HG02943 (cell line): ENCODE data around the gene ADAMTS18.
A peak's percentile ranks its signal among the peaks of the same experiment; 100 is the strongest.
"Not testable (repeated sequence)": the region's sequence is repeated elsewhere in the genome, so short reads cannot be mapped to it uniquely, and the experiment has no call there.

Source experiments
- ATAC-seq: cut with Tn5 transposase; IDR thresholded peaks from one replicate; pipeline ENCODE4 v1.9.1; 2021; ENCODE audit warnings: mild to moderate bottlenecking, low read depth, moderate library complexity; ENCODE audit not compliant: unreplicated experiment

ADAMTS18 gene

DNA sequence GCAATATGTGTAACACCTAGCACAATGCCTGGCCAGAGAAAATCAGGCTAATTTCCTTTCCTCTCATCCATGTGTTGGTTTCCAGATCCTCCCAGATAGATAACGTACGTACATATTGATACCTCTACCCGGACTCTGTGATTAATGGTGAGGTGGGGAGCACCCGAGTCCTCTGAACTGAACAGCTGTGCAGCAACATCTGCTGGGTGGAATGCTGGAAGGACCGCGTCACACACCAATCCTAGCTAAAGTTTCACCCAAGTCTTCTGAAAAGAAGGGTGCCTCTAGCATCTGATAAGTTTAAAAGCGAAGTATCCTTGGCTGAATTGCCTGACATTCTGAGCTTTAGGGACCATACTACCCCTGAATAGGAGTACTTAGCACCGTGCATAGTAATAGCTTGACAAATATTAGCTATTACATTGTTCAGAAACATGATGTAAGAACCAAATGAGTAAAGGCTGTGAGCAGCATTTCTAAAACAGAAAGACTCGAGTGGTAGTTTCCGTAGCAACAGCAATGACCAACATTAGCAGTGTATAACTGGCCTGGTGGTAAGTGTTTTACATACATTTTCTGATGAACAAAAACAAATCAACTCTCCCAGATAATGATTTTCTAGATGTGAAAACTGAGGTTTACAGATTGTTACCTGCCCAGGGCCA lies 144.3 kb downstream of the ADAMTS18 start:
- ATAC-seq: no peak

DNA sequence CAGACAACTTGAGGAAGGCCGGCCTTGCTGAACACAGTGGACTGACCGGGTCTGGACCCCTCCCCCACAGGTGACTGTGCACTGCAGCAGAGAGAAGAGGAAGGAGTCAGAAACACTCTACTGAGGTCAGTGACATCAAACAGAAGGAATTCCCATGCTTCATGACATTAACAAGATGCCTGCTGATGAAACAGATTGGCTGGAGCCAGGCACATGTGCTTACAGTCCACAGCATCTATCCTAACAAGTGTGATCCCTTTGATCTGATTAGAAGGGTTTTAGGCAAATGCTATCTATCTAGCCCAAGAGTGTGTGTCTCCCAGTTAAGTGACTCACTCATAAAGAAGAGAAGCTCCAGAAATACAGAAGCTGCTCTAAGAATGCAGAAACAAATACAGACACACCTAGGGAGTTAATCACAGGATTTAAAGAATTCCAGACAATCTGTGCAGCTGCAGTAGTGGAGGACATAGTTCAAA lies 145.5 kb downstream of the ADAMTS18 start:
- ATAC-seq: no peak

DNA sequence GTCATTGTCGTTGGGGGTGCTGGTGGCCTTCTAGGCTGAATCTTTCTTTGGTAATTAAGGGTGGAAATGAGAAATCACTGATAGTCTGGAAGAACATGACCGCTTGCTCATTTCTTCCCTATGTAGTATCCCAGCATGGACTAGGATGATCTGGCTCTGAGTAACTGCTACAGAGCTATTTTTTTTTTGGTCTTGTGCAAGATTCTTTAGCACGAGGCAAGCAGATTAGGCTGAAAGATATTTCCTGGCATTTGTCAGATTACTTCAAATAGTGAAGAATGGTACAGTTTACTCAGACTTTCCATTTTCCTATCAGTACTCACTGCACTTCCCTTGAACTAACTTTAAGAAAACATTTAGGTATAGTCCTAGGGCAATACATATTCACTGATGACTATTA lies 146.6 kb downstream of the ADAMTS18 start:
- ATAC-seq: no peak

DNA sequence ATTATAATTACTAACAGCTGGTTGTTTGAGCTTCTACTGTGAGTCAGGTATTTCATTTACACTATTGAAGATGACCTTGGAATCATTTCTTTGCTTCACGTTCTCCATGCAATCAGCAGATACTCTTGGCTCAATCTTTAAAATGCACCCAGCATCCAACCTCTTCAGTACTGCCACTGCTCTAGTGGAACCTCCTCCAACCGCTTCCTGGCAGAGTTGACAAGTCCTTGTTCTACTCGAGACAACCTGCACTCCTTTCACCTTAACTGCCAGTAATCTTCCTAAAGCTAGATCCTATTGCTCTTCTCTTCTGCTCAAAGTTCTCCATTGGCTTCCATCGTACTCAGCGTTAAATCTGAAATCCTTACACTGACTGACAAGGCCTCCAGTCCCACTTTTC lies 149.2 kb downstream of the ADAMTS18 start:
- no peak for ATAC-seq

DNA sequence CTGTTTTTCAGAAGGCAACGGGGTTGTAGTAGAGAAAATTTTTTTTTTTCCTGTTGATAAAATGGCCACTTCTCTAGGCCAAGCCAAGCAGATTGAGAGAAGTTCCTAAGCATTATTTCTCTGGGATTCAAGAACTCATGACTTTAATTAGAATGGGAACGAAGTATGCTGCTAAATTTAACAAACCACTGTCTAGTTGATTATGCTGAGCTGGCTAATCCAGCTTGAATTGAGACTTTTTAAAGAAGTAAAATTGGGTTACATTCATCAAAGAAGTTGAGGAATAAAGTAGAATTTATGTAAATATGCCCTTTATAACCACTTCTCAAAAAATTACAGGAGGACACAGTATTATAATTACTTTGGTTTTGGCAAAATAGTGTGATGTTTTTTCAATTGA lies 152.5 kb downstream of the ADAMTS18 start:
- ATAC-seq: no peak

DNA sequence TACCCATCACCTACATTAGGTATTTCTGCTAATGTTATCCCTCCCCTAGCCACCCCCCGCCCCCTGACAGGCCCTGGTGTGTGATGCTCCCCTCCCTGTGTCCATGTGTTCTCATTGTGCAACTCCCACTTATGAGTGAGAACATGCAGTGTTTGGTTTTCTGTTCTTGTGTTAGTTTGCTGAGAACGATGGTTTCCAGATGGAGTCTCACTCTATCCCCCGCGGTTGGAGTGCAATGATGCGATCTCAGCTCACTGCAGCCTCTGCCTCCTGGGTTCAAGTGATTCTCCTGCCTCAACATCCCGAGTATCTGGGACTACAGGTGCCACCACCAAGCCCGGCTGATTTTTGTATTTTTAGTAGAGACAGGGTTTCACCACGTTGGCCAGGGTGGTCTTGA lies 155.5 kb downstream of the ADAMTS18 start:
- ATAC-seq: not testable (repeated sequence)

DNA sequence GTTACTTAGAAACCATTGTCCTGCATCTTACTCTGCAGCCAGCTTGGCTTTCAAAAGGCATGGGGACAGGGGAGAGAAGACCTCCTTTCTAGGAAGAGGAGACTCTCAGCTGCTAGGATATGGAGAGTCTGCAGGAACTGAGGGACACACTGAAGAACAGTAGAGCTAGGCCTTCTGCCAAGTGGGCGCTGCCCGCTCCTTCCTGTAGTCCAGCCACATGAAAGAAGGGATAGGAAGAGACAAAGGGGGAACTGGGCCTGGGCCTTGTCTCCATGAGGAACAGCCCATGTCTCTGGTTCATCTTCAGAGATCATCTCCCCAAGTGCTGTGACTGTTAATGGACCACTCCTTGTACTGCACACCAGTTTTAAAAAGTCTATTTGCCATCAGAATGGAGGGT lies 157.3 kb downstream of the ADAMTS18 start:
- no peak for ATAC-seq

DNA sequence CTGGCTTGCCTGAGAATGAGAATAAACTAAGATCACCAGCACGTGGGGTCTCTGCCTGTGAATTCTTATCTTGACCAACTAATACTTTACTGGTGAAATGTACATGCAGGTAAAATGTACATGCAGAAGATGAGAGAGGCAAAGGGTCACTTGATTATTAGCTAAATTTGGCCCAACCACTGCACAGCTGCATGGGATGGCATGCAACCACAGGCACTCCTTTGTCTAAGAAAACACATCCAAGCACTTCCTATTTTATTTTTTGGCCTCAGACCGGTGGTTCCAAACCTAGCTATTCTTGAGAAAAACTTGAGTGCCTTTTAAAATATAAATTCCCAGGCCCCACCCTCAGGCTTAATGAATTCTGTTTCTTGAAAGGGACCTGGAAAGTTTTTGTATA lies 157.7 kb downstream of the ADAMTS18 start:
- ATAC-seq: no peak

DNA sequence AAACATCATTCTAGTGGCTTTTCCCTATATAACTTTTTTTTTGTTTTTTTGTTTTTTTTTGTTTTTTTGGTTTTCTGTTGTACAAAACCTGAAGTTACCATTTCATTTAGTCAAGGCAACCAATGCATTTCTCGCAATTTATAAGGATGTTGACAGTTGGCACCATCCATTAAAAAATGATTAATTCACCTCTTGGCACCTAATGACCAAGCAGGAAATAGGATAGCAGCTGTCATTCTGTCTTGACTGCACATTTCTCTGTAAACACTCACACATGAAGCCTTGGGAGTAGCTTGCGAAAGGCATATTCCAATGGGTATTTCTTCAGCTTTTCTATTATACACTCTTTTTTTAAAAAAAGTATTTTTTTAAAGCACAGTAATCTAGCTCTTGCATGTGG lies 158.2 kb downstream of the ADAMTS18 start:
- ATAC-seq: no peak

DNA sequence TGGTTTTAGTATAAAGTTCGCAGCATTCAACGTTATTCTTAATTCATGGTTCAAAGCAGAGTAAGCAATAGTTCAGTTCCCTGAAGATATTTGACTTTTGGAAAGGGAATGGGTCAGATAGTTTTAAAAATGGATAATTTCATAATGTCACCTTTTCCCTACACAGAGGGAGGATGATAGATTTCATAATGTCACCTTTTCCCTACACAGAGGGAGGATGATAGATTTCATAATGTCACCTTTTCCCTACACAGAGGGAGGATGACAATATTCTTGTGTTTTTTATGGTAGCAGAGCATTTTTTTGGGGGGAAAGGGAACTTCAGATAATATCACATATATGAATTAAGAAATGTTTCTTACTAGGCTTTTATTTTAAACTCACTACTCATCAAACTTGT lies 159.5 kb downstream of the ADAMTS18 start:
- not testable (repeated sequence) for ATAC-seq

DNA sequence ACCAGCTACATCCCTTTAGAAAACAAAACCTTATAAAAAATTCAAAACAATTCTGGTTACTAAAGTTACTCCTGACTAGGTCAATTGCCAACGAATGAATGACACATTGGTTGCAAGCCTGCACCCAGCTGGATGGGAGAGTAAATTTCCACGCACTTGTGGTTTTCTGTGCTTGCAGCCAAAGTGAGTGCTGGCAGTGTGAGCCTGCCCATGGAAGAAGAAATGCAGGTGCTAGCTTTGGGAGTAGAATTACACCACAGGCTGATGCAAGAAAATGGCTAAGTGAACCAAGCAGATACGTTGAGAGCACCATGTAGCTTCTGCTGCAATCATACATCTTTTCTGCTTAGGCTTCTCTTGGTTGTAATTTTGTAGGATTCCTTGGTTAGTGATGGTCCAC lies 161.0 kb downstream of the ADAMTS18 start:
- ATAC-seq: no peak

DNA sequence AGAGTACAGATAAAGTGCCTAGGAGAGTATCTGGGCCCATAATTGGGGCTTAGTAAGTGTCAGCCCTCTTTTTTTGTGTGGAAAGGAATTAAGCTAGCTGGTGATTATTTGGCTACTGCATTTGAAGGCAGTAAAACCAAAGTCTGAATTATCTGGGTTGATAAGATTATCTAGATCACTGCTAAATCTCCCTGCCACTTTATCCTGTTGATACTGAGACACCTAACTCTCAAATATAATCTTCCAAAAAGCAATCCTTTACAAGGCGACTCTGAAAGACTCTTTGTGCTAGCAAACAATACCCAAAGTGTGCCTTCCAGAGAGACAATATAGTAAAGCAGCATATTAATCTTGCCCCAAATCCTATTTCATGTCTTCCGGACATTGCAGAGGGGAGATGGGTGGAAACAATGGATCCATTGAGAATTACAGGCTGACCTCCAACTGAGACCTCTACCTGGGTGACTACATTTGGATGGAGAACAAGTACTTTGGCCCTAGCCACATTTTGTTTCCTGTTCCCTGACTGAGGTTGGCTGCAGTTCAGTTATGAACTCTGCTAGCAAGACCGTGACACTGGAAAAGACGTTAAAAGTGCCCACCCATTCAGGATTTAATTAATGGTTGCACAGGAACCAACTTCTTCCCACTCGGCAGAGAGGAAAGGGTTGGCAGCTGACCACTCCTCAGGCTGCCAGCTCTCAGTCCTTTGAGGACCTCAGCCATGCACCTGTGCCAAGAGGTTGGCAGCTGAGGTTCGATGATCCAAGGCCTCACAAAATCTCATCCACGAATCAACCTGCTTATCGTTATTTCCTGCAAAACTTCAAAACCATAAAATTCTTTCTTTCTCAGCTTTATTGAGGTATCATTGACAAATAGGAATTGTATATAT lies 163.1 kb downstream of the ADAMTS18 start:
- no peak for ATAC-seq

DNA sequence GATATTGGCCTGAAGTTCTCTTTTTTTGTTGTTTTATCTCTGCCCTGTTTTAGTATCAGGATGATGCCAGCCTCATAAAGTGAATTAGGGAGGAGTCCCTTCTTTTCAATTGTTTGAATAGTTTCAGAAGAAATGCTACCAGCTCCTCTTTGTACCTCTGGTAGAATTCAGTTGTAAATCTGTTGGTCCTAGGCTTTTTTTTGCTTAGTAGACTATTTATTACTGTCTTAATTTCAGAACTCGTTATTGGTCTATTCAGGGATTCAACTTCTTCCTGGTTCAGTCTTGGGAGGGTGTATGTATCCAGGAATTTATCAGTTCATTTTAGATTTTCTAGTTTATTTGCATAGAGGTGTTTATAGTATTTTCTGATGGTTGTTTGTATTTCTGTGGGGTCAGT lies 168.6 kb downstream of the ADAMTS18 start:
- ATAC-seq: not testable (repeated sequence)

DNA sequence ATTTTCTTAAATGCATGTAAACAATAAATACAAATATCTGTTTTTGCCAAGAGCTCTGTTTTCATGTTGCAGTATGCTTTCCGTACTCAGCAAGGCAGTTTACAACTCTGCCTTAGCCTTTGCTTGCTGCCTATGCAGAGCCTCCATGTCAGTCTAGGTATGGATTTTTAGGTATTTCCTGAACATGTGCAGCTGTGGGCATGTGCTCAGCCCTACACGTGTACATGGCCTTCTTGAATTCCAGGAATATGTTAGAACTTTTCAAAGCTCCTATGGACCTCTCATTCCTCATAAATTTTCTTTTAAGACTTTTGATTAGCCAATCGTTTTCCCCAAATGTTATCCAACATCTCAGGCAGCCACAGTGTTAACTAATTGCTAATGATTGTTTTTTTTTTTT lies 171.9 kb downstream of the ADAMTS18 start:
- ATAC-seq: no peak

DNA sequence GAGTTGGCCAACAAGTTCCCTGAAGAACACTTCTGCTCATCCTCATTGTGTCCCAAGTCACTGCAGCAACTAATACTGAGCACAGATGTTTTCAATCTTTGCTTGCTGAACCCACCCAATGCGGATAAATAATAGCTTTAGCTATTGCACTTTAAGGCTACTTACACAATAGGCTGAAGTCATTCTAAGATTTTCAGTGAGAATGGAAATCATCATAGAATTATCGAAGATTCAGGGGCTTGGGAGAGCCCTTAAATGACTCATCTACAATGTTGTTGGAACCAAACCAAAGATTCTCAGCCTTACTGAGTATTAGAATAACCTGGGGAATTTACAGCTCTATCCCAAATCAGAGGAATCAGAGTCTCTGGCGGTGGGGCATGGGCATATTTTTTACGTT lies 184.4 kb downstream of the ADAMTS18 start:
- no peak for ATAC-seq

DNA sequence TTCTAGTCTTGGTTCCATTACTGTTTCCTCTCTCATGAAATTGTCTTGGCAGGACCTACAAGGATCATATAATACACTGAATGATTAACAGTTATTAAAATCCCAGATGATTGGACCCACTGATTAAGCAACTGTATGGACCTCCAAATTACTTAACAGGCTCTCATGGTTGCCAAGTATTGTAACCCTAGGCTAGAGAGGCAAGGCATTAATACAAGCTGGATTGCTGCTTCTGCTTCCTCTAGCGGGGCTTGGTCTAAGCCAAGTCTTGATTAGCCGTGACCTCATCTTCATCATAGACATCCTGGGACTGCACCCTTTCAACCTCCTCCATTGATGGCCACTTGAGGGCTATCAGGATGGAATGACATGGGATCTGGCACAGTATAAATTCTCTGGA lies 188.7 kb downstream of the ADAMTS18 start:
- no peak for ATAC-seq

DNA sequence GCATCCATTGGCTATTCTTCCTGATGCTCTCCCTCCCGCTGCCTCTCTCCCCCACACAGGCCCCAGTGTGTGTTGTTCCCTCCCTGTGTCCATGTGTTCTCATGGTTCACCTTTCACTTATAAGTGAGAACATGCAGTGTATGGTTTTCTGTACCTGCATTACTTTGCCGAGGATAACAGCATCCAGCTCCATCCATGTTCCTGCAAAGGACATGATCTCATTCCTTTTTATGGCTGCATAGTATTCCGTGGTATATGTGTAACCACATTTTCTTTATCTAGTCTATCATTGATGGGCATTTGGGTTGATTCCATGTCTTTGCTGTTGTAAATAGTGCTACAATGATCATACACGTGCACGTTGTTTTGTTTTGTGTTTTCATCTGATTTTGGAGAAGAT lies 192.4 kb downstream of the ADAMTS18 start:
- not testable (repeated sequence) for ATAC-seq

DNA sequence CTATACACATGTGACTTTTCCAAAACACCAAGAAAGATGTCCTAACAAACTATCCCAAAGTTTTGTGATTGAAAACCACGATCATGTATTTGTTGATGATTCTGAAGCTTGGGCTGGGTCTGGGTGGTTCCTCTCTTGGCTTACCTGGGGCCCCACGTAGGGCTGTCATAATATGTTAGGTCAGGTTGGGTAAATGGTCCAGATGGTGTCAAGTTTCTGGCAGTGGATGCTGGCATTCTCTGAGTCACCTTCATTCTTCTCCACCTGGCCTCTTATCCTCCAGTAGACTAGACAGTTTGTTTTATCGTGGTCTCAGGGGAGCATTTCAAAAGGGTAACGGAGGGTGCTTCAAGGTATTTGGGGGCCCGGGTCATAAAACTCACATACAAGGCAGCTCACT lies 196.2 kb downstream of the ADAMTS18 start:
- ATAC-seq: no peak

DNA sequence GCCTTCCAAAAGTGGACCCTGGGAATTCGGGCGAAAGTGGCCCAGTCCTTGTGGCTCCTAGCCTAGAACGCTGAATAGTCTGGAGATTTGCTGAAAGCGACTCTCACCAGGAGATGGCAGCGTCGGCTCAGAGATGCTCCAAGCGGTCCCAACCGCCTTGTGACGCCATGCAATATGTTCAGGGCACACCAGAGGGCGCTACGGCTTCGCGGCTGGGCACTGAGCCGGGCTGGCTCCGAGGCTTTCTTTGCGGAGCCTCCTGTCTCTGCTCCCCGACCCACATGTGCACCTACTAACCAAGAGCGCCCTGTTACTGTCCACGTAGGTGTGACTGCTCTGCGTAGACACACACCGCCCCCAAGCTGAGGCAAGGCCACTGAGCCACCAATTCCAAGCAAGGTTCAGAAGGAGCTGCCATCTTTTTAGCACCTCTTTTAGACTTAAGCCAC lies 198.7 kb downstream of the ADAMTS18 start:
- ATAC-seq: peak; percentile 98

DNA sequence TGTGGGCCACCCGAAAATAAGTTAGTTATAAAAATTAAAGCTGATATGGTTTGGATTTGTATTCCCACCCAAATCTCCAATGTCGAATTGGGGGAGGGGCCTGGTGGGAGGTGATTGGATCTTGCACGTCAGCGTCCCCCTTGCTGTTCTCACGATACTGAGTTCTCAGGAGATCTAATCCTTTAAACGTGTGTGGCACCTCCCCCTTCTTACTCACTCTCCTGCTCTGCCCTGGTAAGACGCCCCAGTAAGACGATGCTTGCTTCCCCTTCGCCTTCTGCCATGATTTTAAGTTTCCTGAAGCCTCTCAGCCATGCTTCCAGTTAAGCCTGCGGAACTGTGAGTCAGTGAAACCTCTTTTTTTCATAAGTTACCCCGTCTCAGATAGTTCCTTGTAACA lies 200.2 kb downstream of the ADAMTS18 start:
- ATAC-seq: no peak

DNA sequence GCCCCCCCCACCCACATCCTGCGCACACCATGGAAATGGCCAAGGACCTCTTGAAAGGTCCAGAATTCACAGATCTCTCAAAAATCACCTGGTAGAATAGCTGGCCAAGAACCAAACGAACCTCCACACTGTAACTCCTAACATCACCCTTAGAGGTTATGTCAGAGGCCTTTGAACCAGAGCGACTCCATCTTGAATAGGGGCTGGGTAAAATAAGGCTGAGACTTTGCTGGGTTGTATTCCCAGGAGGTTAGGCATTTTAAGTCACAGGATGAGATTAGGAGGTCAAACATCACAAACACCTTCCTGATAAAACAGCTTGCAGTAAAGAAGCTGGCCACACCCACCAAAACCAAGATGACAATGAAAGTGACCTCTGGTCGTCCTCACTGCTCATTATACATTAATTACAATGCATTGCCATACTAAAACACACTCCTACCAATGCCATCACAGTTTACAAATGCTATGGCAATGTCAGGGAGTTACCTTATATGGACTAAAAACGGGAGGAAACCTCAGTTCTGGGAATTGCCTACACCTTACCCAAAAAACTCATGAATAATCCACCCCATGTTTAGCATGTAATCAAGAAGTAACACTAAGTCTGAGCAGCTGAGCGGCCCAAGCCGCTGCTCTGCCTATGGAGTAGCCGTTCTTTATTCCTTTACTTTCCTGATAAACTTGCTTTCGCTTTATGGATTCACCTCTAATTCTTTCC lies 200.9 kb downstream of the ADAMTS18 start:
- no peak for ATAC-seq
